Stimulated activated CD4-positive, alpha-beta T cell treated with anti-CD3 and anti-CD28 coated beads, Interleukin-15, amount 100 ng/mL, for 1 hour (primary cell): ENCODE measurements around the gene RIMBP3C.
"Not testable (repeated sequence)": the region's sequence is repeated elsewhere in the genome, so short reads cannot be mapped to it uniquely, and the experiment has no call there.

Experiments used
- DNase-seq, 2 donors: peaks; one replicate each; pipeline ENCODE4 v3.0.0-alpha.2; 2020; ENCODE audit warnings: low read depth in 1 of 2, low spot score in 1 of 2

Gene RIMBP3C

GRCh38 chr22:21526705-21527500 lies 24.4 kb downstream of the RIMBP3C start:
- not testable (repeated sequence) for DNase-seq

GRCh38 chr22:21516970-21517764 lies 34.1 kb downstream of the RIMBP3C start:
- not testable (repeated sequence) for DNase-seq

- not testable (repeated sequence) for DNase-seq
These were observed 34.7 kb downstream of the RIMBP3C start for GRCh38 chr22:21516522-21516921.

DNA sequence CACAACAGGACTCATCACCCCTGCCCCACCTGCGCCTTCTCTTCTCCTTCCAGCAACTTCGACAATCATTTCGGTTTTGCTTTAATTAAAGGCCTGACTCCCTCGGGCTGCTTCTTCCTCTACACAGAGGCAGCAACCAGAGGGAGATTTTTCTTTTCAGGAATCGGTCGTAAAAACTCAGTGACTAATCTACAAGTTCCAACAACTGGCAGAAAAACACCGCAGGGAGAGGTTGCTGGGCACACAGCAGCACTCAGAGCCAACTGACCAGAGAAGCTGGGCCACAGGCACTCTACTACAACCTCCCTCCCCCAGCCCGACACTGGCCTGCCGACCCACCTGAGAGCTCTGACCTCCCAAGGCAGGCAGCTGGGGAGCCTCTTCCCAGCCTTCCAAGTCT lies 36.0 kb downstream of the RIMBP3C start:
- not testable (repeated sequence) for DNase-seq

GRCh38 chr22:21514117-21514516 lies 37.1 kb downstream of the RIMBP3C start:
- DNase-seq = not testable (repeated sequence)

DNA sequence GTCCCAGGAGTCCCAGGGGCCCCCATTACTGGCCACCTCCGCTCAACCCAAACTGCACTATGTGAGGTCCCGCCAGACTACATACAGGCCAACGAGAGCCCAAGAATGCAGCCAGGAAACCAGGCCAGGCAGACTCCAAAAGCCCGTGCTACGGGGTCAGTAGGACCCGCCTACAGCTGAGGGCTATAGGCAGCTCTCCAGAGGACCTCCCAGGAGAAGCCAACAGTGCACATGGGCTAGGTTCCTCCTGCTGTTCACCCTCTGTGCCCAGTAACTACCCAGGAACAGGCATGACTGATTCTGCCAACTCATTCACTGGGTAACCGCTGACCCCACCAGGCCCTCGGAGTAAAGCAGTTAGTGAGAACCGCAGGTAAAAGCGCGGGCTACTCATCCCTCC lies 39.2 kb downstream of the RIMBP3C start:
- DNase-seq = not testable (repeated sequence)

DNA sequence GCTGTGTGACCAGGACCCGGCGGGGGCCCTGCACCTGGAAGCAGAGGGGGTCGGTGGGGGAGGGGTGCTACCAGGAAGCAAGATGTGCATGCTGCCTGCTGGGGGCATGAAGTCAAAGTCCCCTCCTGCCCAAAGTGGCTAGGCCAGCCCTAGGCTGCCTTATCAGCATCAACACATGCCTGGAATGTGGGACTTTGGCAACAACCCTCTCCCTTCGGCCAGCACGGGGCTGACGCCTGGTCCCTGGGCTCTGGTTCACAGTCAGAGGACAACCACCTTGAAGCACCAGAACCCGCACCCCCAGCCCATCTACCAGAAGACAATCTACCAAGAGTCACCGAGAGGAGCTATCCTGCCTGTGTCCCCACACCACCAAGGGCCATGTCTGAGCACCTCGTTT lies 40.9 kb downstream of the RIMBP3C start:
- not testable (repeated sequence) for DNase-seq

DNA sequence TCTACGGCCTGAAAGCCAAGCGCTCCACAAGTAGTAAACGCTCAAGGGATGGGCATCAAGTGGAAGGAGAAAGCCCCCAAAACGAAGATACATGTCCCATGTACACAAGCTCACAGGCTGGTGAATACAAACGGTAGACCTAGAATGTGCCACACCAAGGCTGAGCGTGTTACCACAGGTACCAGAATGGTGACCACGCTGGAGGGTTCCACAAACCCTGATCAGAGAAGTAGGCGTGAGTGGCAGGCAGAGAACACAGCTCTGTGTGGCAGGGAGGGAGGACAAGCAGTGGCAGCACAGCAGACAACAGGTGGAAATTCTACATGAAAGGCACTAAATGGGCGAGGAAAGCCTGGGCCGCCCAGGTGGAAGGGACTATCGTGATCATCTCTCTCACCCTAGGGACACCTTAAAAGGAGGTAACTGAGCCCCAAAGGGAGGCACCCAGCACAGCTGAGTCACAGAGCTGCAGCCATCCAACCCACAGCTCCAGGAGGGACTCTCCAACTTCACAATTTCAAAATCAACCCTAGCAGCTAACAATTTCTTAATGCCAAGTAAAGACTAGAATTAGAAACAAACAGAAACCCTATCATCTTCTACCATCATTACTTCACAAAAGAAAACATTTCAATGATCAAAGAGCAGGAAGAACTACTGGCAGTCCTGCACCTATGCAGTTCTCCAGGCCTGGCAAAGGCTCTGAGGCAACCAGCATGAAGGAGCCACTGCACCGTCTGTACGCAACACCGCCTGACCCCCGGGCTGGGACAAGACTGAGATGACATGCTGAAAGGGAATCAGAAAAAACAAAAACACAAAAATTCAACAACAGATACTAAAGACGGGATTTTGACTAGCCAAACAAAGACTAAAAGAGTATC lies 51.4 kb downstream of the RIMBP3C start:
- DNase-seq = not testable (repeated sequence)

- DNase-seq = not testable (repeated sequence)
These were observed 52.8 kb downstream of the RIMBP3C start for GRCh38 chr22:21498489-21498888.

DNA sequence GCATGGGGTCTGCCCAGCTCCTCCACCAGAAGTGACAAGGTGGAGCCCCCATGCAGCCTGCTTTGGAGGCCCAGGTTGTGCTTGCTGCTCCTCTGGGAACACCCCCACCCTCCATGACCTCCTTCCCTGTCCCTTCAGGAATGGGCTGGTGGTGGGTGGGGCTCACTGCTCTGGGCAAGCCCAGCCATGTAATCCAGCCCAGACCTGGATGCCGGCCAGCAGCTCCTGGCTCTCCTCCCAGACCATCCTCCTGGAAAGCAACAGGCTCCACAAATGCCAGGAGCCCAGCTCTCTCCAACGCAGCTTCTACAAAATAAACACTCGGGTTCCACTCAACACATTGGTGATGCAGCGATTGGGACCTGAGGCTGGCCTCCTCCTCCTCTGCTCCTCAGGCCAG lies 53.3 kb downstream of the RIMBP3C start:
- DNase-seq = not testable (repeated sequence)
